Measurements from ENCODE around the gene FAM180A. TPM values are rescaled to one million over a fixed set of nuclear protein-coding genes. Genes with fewer than 3 reads are reported as not detected.
"Not testable (repeated sequence)": the region's sequence is repeated elsewhere in the genome, so short reads cannot be mapped to it uniquely, and the experiment has no call there.

FAM180A gene
- total RNA-seq, 1 experiment from 2014 or later: not detected

- DNase-seq (no peak), ATAC-seq (no peak)
- H4K20me1 ChIP-seq (ENCODE audit: low read length): no peaks in the 10 kb centered on the region
- no peak overlapping the region for H3K4me2 ChIP-seq (ENCODE audit: low read length)
- ChIA-PET CTCF (no interaction called here), POLR2A (ENCODE audit: unreplicated experiment) (no interaction called here)
- H3K27me3 ChIP-seq (ENCODE audit: low read length): no peaks in the 10 kb centered on the region
- no peaks in the 10 kb centered on the region for H3K79me2 ChIP-seq (ENCODE audit: low read length)
- no peaks in the 10 kb centered on the region for H3K9me2 ChIP-seq (replicated peaks; ENCODE audit: low read length)
- no peaks in the 10 kb centered on the region for H3K36me3 ChIP-seq (ENCODE audit: low read depth, low read length)
- no peaks in the 10 kb centered on the region for H3K9me3 ChIP-seq (ENCODE audit: low read length)
- intact Hi-C loops (cut with micrococcal nuclease): no loop called here
- H3K9ac ChIP-seq (ENCODE audit: low read length): no peak overlapping the region
- BruUV-seq (replicated peaks): no TSS peak
- no peaks in the 10 kb centered on the region for H3F3A ChIP-seq (ENCODE audit: low read length, unreplicated experiment)
- TF ChIP-seq EZH2phosphoT487 (IDR thresholded peaks at IDR 0.05; ENCODE audit: borderline replicate concordance, low read length): no peak
- no peak for TF ChIP-seq CTCF (conservative IDR thresholded peaks at IDR 0.05; ENCODE audit: low read depth, low read length)
- no peak for TF ChIP-seq EZH2 (IDR thresholded peaks at IDR 0.05; ENCODE audit: low read length, unreplicated experiment)
- H2AFZ ChIP-seq (ENCODE audit: low read length): no peak overlapping the region
- no peak overlapping the region for H3K27ac ChIP-seq (ENCODE audit: low read length)
- H3K4me3 ChIP-seq (ENCODE audit: low read length): no peak overlapping the region
- peaks cover 29% of the 10 kb centered on the region for H3K4me1 ChIP-seq (ENCODE audit: insufficient read depth, low read length)
These were observed 6.2 kb downstream of the FAM180A start for GRCh38 chr7:135742371-135742770.

GRCh38 chr7:135741905-135742304 lies 6.7 kb downstream of the FAM180A start:
- CTCF ChIA-PET: no interaction called here
- intact Hi-C loops (cut with micrococcal nuclease): no loop called here
- Histone ChIP-seq H3K9ac (ENCODE audit: low read length) (no peak overlapping the region), H3K4me2 (ENCODE audit: low read length) (no peak overlapping the region), H4K20me1 (ENCODE audit: low read length) (no peaks in the 10 kb centered on the region), H3K36me3 (ENCODE audit: low read depth, low read length) (no peaks in the 10 kb centered on the region), H3K4me1 (ENCODE audit: insufficient read depth, low read length) (peaks cover 29% of the 10 kb centered on the region), H3K27ac (ENCODE audit: low read length) (no peak overlapping the region), H3K4me3 (ENCODE audit: low read length) (no peak overlapping the region), H3K79me2 (ENCODE audit: low read length) (no peaks in the 10 kb centered on the region), H3F3A (ENCODE audit: low read length, unreplicated experiment) (no peaks in the 10 kb centered on the region), H3K9me2 (replicated peaks; ENCODE audit: low read length) (no peaks in the 10 kb centered on the region), H3K27me3 (ENCODE audit: low read length) (no peaks in the 10 kb centered on the region), H3K9me3 (ENCODE audit: low read length) (no peaks in the 10 kb centered on the region), H2AFZ (ENCODE audit: low read length) (no peak overlapping the region)
- ATAC-seq: no peak
- no TSS peak for BruUV-seq (replicated peaks)
- TF ChIP-seq EZH2 (IDR thresholded peaks at IDR 0.05; ENCODE audit: low read length, unreplicated experiment) (no peak), CTCF (conservative IDR thresholded peaks at IDR 0.05; ENCODE audit: low read depth, low read length) (no peak), EZH2phosphoT487 (IDR thresholded peaks at IDR 0.05; ENCODE audit: borderline replicate concordance, low read length) (no peak)
- DNase-seq: no peak
- POLR2A ChIA-PET (ENCODE audit: unreplicated experiment): no interaction called here

- no peak overlapping the region for H2AFZ ChIP-seq (ENCODE audit: low read length)
- no peak overlapping the region for H3K4me3 ChIP-seq (ENCODE audit: low read length)
- DNase-seq (no peak), ATAC-seq (no peak)
- H3K27me3 ChIP-seq (ENCODE audit: low read length): no peaks in the 10 kb centered on the region
- no peaks in the 10 kb centered on the region for H3K9me2 ChIP-seq (replicated peaks; ENCODE audit: low read length)
- no peak overlapping the region for H3K9ac ChIP-seq (ENCODE audit: low read length)
- no peaks in the 10 kb centered on the region for H3K79me2 ChIP-seq (ENCODE audit: low read length)
- H3K9me3 ChIP-seq (ENCODE audit: low read length): no peaks in the 10 kb centered on the region
- no TSS peak for BruUV-seq (replicated peaks)
- POLR2A ChIA-PET (ENCODE audit: unreplicated experiment): no interaction called here
- intact Hi-C loops (cut with micrococcal nuclease): no loop called here
- peaks cover 22% of the 10 kb centered on the region for H3K4me1 ChIP-seq (ENCODE audit: insufficient read depth, low read length)
- no peak overlapping the region for H3K4me2 ChIP-seq (ENCODE audit: low read length)
- H3F3A ChIP-seq (ENCODE audit: low read length, unreplicated experiment): no peaks in the 10 kb centered on the region
- CTCF ChIA-PET: no interaction called here
- no peak overlapping the region for H3K27ac ChIP-seq (ENCODE audit: low read length)
- no peaks in the 10 kb centered on the region for H3K36me3 ChIP-seq (ENCODE audit: low read depth, low read length)
- no peaks in the 10 kb centered on the region for H4K20me1 ChIP-seq (ENCODE audit: low read length)
- TF ChIP-seq CTCF (conservative IDR thresholded peaks at IDR 0.05; ENCODE audit: low read depth, low read length) (no peak), EZH2phosphoT487 (IDR thresholded peaks at IDR 0.05; ENCODE audit: borderline replicate concordance, low read length) (no peak), EZH2 (IDR thresholded peaks at IDR 0.05; ENCODE audit: low read length, unreplicated experiment) (no peak)
These were observed 7.7 kb downstream of the FAM180A start for GRCh38 chr7:135740889-135741288.

- intact Hi-C loops (cut with micrococcal nuclease); H3K4me1 ChIP-seq (ENCODE audit: insufficient read depth, low read length); H3K79me2 ChIP-seq (ENCODE audit: low read length); ATAC-seq; H3K4me2 ChIP-seq (ENCODE audit: low read length); H4K20me1 ChIP-seq (ENCODE audit: low read length); POLR2A ChIA-PET (ENCODE audit: unreplicated experiment); H3F3A ChIP-seq (ENCODE audit: low read length, unreplicated experiment); H3K9me2 ChIP-seq (replicated peaks; ENCODE audit: low read length); BruUV-seq (replicated peaks); H2AFZ ChIP-seq (ENCODE audit: low read length); H3K9me3 ChIP-seq (ENCODE audit: low read length); H3K27ac ChIP-seq (ENCODE audit: low read length); H3K36me3 ChIP-seq (ENCODE audit: low read depth, low read length); H3K4me3 ChIP-seq (ENCODE audit: low read length); CTCF ChIA-PET; H3K27me3 ChIP-seq (ENCODE audit: low read length); DNase-seq; H3K9ac ChIP-seq (ENCODE audit: low read length): not testable (repeated sequence)
These were observed 11.3 kb downstream of the FAM180A start for GRCh38 chr7:135737306-135737647.

Data from PC-3 (cell line).